HEK293T (cell line): ENCODE data around the gene PRPF19.

Source experiments
- ELF4 ChIP-seq: fragments of 450-650 bp; IDR thresholded peaks from 2 replicates; pipeline ENCODE4 v1.6.1; 2017; ENCODE audit warnings: antibody characterized with exemption
- FOXA1 ChIP-seq: fragments of 450-650 bp; IDR thresholded peaks from 2 replicates; pipeline ENCODE4 v1.6.1; 2016; ENCODE audit warnings: mild to moderate bottlenecking
- L3MBTL2 ChIP-seq: fragments of 450-650 bp; conservative IDR thresholded peaks from 2 replicates; pipeline ENCODE4 v1.6.1; 2016; ENCODE audit warnings: mild to moderate bottlenecking

- TF ChIP-seq FOXA1: no peak
- TF ChIP-seq ELF4: no peak
- TF ChIP-seq L3MBTL2: no peak
Measured at GRCh38 chr11:60845338-60845737, 61.0 kb downstream of the PRPF19 start.
